Thymus (tissue), 11 donors: ENCODE measurements around the gene NRG3. TPM values are rescaled to one million over a fixed set of nuclear protein-coding genes. Genes with fewer than 3 reads are reported as not detected.
"Not testable (repeated sequence)": the region's sequence is repeated elsewhere in the genome, so short reads cannot be mapped to it uniquely, and the experiment has no call there.

ENCODE experiments used
- DNase-seq, 9 donors: peaks; one replicate each; pipeline ENCODE4 v3.0.0-alpha.2; 2013; ENCODE audit warnings: low spot score in 9 of 9, low read depth in 6 of 9, missing footprints in 1 of 9
- H3K27ac ChIP-seq, 2 donors: one replicate each; pipeline ENCODE4 v1.5.1; 2013; ENCODE audit warnings: control low read depth in 1 of 2, low read depth in 1 of 2, low read length in 1 of 2, mild to moderate bottlenecking in 1 of 2, moderate library complexity in 1 of 2
- H3K27me3 ChIP-seq, 2 donors: one replicate each; pipeline ENCODE4 v1.5.1; 2013; ENCODE audit warnings: low read length in 1 of 2; ENCODE audit not compliant: control insufficient read depth in 2 of 2, insufficient read depth in 1 of 2
- H3K36me3 ChIP-seq, 2 donors: one replicate each; pipeline ENCODE4 v1.5.1; 2013; ENCODE audit warnings: low read length in 1 of 2, mild to moderate bottlenecking in 1 of 2, moderate library complexity in 1 of 2; ENCODE audit not compliant: control insufficient read depth in 2 of 2, insufficient read depth in 2 of 2
- H3K4me1 ChIP-seq, 2 donors: one replicate each; pipeline ENCODE4 v1.5.1; 2013; ENCODE audit warnings: low read length in 2 of 2; ENCODE audit not compliant: control insufficient read depth in 2 of 2, insufficient read depth in 2 of 2
- H3K4me3 ChIP-seq, 2 donors: one replicate each; pipeline ENCODE4 v1.5.1; 2013; ENCODE audit warnings: low read length in 2 of 2, control low read depth in 1 of 2, mild to moderate bottlenecking in 1 of 2
- H3K9me3 ChIP-seq, 2 donors: one replicate each; pipeline ENCODE4 v1.5.1; 2013; ENCODE audit warnings: low read length in 1 of 2, mild to moderate bottlenecking in 1 of 2; ENCODE audit not compliant: control insufficient read depth in 2 of 2, insufficient read depth in 1 of 2
- WGBS: extraction: QIAGEN DNeasy Blood & Tissue Kit; methylation state at CpG from one replicate; pipeline ENCODE4 v1.1.7; 2013; 5-methylcytosine and 5-hydroxymethylcytosine counted together
- polyA plus RNA-seq: library from polyadenylated mRNA; stranded (reverse); fragments of 200-250 nt; gene quantifications from one replicate; pipeline ENCODE4 v1.2.3, GENCODE V29; 2013
- total RNA-seq: library from RNA; stranded (reverse); fragments of 120-200 nt; gene quantifications from one replicate; pipeline ENCODE4 v1.2.4, GENCODE V29; 2013
- donor health status: healthy.

NRG3 gene
- total and polyA plus RNA-seq, 2 donors = 0.09 TPM; not detected in 1

DNA sequence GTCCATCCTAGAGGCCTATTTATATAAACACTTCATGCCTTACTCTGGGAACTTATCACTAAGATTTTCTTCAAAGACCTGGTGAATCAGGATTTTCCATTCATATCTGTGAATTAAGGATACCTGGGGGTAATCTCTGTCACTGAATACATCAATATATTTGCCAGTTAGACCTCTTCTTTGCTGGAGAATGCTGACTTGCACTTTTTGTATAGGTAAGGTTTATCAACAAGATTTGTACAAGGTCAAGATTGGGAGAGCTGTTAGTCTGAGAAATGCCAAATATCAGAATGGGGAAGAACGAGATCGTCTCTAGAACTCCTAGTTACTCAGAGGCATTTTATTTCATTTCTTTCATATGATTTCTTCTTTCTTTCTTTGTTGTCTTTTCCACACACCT, 1060.0 kb downstream of the NRG3 start:
- H3K4me1 ChIP-seq = no peaks in the 10 kb centered on the region
- H3K27me3 ChIP-seq = no peaks in the 10 kb centered on the region
- H3K27ac ChIP-seq = no peak overlapping the region
- no peaks in the 10 kb centered on the region for H3K9me3 ChIP-seq
- 96% methylated on average over 2 of the region's 2 CpGs for WGBS
- H3K36me3 ChIP-seq = no peaks in the 10 kb centered on the region
- no peak overlapping the region for H3K4me3 ChIP-seq
- no peak for DNase-seq

DNA sequence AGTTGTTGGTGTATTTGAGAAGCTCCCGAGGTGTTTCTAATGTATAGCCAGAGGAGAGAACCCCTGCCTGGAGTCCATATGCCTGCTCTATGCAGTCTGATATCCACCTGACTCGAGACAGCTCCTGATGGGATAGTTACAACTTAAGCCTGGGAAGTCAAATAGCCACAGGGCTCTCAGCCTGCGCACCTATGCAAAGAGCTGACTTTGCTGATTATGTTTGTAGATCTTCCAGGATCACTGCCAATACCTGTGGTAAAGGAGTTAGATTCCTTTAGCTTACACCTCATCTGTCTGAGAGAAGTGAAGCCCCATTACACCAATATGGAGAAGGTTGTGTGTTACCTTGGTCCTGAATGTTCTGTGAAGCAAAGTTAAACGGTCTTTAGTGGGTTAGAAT, 1063.3 kb downstream of the NRG3 start:
- H3K4me1 ChIP-seq = no peaks in the 10 kb centered on the region
- DNase-seq = no peak
- H3K27me3 ChIP-seq = no peaks in the 10 kb centered on the region
- no peak overlapping the region for H3K4me3 ChIP-seq
- H3K27ac ChIP-seq = no peak overlapping the region
- 77% methylated on average over 4 of the region's 4 CpGs for WGBS
- H3K36me3 ChIP-seq = no peaks in the 10 kb centered on the region
- H3K9me3 ChIP-seq = no peaks in the 10 kb centered on the region

DNA sequence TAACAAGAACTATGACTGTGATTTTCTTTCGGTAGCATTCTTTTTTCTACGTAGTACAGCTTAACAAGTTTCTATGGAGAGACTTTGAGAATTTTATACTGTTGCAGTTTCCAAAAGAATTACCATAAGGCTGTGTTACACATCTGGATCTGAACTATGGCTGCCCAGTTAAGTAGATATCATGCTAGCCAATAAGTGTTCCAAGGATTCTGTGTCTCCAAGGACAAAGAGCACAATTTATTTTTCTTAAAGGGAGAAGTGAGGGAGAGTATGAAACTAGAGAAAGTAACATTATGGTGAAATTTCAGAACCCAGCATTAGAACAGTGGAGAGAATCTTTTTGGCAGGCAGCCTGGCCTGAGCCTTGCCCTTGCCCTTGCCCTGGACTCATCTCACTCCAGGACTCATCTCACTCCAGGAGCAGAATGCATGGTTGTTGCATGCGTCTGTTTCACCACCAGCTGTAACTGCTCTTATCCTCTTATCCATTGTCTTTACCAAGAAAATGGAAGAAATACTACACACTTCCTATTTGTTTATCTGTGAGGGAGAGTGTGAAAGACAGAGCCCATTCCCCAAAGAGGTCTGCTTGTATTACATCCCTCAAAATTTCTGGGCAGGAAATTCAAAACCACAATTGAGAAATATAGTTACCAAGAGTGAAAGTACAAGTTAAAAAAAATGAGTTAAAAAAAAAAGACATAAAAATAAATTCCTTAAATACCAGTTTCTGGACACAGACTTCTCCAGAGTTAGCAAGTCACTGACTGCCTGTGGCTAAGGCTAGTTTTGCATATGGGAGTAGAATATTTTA, 1067.5 kb downstream of the NRG3 start:
- H3K27ac ChIP-seq = no peak overlapping the region
- no peak for DNase-seq

DNA sequence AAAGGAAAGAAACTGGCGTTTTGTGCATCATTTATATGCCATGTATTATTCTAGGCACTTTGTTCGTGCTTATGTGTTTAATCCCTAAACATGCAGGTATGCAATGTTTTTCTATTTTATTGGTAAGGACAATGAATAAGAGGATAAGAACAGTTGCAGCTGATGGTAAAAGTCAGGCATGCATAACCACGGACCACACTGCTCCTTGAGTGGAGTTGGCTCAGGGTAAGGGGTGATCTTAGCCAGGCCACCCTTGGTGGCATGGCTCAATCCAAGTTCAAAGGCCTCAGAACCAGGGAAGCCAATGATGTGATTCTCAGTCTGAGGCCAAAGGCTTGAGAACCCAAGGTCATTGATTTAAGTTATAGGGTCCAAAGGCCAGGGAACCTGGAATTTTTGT, 1068.1 kb downstream of the NRG3 start:
- Histone ChIP-seq H3K27me3 (no peaks in the 10 kb centered on the region), H3K9me3 (no peaks in the 10 kb centered on the region), H3K27ac (no peak overlapping the region), H3K4me3 (no peak overlapping the region), H3K36me3 (no peaks in the 10 kb centered on the region), H3K4me1 (no peaks in the 10 kb centered on the region)
- 69% methylated on average over 3 of the region's 3 CpGs for WGBS
- no peak for DNase-seq

More for the DNA sequence above, 1067.5 kb downstream of the NRG3 start:
- Histone ChIP-seq H3K9me3 (no peaks in the 10 kb centered on the region), H3K4me3 (no peak overlapping the region), H3K4me1 (no peaks in the 10 kb centered on the region), H3K27me3 (no peaks in the 10 kb centered on the region), H3K36me3 (no peaks in the 10 kb centered on the region)
- WGBS = 73% methylated on average over 3 of the region's 3 CpGs

DNA sequence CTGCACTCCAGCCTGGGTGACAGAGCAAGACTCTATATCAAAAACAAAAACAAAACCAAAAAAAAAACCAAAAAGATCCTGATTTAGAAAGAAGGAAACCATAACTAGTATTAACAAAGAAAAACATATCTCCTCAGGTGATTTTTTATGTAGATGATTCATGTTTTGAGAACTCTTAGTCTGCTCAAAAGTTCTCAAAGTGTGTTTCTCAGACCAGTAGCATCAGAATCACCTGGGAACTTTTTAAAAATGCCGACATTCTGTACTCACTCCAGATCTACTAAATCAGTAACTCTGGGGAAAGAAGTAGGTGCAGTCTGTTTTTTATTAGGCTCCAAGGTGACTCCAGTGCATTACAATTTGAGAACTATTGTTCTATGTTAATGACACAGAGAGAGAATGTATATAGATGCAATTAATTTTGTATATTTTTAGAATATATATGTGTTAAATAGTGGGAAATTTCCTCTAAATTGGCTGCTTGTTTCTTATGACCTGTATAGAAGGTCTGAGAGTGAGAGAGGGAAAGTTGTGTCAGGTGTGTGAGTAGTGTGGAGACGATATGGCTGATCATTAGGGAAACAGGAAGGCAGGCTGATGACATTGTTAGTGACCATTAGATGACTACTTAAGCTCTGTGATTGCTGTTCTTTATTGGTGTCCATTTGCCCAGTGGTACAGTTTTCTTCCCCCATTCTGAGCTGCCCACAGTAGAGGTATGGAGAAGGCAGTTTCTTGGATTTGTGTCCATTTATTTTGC, 1075.0 kb downstream of the NRG3 start:
- DNase-seq = no peak
- Histone ChIP-seq H3K36me3 (no peaks in the 10 kb centered on the region), H3K27me3 (no peaks in the 10 kb centered on the region), H3K27ac (no peak overlapping the region), H3K9me3 (no peaks in the 10 kb centered on the region), H3K4me1 (no peaks in the 10 kb centered on the region), H3K4me3 (no peak overlapping the region)
- 87% methylated on average over 2 of the region's 2 CpGs for WGBS

DNA sequence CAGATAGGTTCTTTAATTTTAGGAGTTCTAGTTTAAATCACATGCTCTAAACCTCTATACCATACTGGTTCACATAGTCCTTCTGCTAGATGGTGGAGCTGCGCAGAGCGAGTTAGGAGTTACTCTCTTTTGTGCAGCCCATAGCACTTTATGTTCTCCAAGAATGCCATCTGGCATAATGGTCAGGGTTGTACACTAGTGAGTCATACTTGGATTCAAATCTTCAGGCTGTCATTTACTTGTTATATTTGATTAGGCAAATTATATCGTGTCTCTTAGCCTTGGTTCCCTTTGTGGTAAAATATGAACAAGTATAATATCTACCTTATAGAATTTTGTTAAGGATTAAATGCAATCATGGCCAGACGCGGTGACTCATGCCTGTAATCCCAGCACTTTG, 1078.3 kb downstream of the NRG3 start:
- Histone ChIP-seq H3K4me3 (no peak overlapping the region), H3K4me1 (no peaks in the 10 kb centered on the region), H3K9me3 (no peaks in the 10 kb centered on the region), H3K27me3 (no peaks in the 10 kb centered on the region), H3K27ac (no peak overlapping the region), H3K36me3 (no peaks in the 10 kb centered on the region)
- 96% methylated on average over 5 of the region's 5 CpGs for WGBS
- no peak for DNase-seq

DNA sequence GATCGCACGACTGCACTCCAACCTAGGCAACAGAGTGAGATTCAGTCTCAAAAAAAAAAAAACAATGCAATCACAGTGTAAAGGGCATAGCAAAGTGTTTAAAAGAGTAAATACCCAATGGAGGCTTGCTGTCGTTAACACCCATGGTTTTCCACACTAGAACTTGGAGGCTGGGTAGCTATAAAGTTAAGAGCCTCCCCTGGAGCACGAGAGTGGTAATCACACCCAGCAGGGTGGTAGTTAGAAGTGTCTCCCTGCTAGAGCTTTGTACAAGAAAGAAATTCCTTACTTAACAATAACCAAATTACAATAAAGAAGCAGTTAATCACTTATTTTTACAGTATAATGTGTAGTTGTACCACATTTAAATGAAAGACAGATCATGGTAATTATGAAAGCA, 1078.9 kb downstream of the NRG3 start:
- no peak for DNase-seq
- 63% methylated on average over 4 of the region's 4 CpGs for WGBS
- no peak overlapping the region for H3K4me3 ChIP-seq
- H3K9me3 ChIP-seq = no peaks in the 10 kb centered on the region
- H3K27ac ChIP-seq = no peak overlapping the region
- H3K36me3 ChIP-seq = no peaks in the 10 kb centered on the region
- no peaks in the 10 kb centered on the region for H3K27me3 ChIP-seq
- H3K4me1 ChIP-seq = no peaks in the 10 kb centered on the region

DNA sequence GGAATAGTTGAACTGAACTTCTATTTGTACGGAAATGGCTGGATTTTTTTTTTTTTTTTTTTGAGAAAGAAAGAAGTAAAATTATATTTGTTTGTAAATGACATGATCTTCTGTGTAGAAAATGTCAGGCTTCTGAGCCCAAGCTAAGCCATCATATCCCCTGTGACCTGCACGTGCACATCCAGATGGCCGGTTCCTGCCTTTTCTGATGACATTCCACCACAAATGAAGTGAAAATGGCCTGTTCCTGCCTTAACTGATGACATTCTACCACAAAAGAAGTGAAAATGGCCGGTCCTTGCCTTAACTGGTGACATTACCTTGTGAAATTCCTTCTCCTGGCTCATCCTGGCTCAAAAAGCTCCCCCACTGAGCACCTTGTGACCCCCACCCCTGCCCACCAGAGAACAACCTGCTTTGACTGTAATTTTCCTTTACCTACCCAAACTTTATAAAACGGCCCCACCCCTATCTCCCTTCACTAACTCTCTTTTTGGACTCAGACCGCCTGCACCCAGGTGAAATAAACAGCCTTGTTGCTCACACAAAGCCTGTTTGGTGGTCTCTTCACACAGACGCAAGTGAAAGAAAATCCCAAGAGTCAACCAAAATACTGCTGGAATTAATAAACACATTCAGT, 1085.5 kb downstream of the NRG3 start:
- H3K4me3 ChIP-seq, H3K27ac ChIP-seq, H3K4me1 ChIP-seq, DNase-seq, H3K27me3 ChIP-seq, H3K36me3 ChIP-seq, H3K9me3 ChIP-seq: not testable (repeated sequence)
- 77% methylated on average over 7 of the region's 7 CpGs for WGBS

DNA sequence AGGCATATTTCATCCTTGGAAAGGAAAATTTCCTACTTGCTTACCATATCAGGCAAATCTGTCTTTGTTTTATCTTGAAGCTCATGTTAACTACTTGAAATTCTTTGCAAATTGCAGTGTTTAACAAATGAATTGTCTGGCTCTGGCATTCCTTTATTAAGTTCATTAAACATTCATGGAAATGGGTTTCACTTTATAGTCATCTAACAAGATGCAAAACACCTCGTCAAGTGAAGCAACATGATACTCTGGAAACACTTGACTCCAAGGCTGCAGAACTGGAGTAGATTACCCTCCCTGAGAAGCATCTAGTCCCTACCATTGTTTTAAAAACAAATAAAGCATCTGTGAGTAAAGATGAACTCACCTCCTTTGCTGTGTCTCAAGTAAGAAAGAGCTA, 1086.9 kb downstream of the NRG3 start:
- Histone ChIP-seq H3K4me1 (no peaks in the 10 kb centered on the region), H3K4me3 (no peak overlapping the region), H3K27me3 (no peaks in the 10 kb centered on the region), H3K36me3 (no peaks in the 10 kb centered on the region), H3K27ac (no peak overlapping the region), H3K9me3 (no peaks in the 10 kb centered on the region)
- no peak for DNase-seq
- 71% methylated on average over 1 of the region's 1 CpG for WGBS
